B cell (primary cell): ENCODE results near the gene LNP1. TPM values are rescaled to one million over a fixed set of nuclear protein-coding genes. Genes with fewer than 3 reads are reported as not detected.

ENCODE experiments used
- ATAC-seq: fragments of 200-7000 bp; cut with Tn5 transposase; one replicate; pipeline ENCODE4 v1.10.0; 2021; ENCODE audit warnings: low read depth, mild to moderate bottlenecking, moderate number of reproducible peaks, moderate library complexity
- CTCF ChIA-PET: fragments of 350-600 bp; sonication (Branson Sonifier 250); formaldehyde crosslinking; loops from one replicate; lab custom pipeline; 2021; ENCODE audit warnings: antibody characterized with exemption, inconsistent platforms; lab: Charles Lee
- POLR2A ChIA-PET: fragments of 350-600 bp; sonication (Branson Sonifier 250); formaldehyde crosslinking; loops from one replicate; lab custom pipeline; 2021; ENCODE audit warnings: antibody characterized with exemption; lab: Charles Lee
- DNase-seq: peaks from one replicate; pipeline ENCODE4 v3.0.0; 2013
- H2AFZ ChIP-seq: 2 replicates; pipeline ENCODE4 v1.6.1; 2012; ENCODE audit warnings: mild to moderate bottlenecking, low read depth, low read length; ENCODE audit not compliant: insufficient read depth, poor library complexity, severe bottlenecking
- H3K27ac ChIP-seq, 2 donors: 1 replicate in 1 of 2; 2 replicates in 1 of 2; pipeline ENCODE4 v1.5.1; 2012 to 2013; ENCODE audit warnings: low read length in 2 of 2, mild to moderate bottlenecking in 2 of 2, moderate library complexity in 1 of 2
- H3K27me3 ChIP-seq, 4 experiments: fragments of 200-600 bp in 1 of 4; sonication (generic) in 1 of 4; replicated peaks in 1 of 4; 1 replicate in 2 of 4; 2 replicates in 2 of 4; pipeline versions ENCODE4 v1.6.1 to v1.7.0; 2013 to 2016; ENCODE audit warnings: low read length in 3 of 4, mild to moderate bottlenecking in 2 of 4, mixed read lengths in 1 of 4, moderate library complexity in 1 of 4; ENCODE audit not compliant: insufficient read depth in 4 of 4, control insufficient read depth in 3 of 4; ENCODE audit errors: control extremely low read depth in 1 of 4
- H3K36me3 ChIP-seq, 2 experiments: replicated peaks in 1 of 2; 1 replicate in 1 of 2; 2 replicates in 1 of 2; pipeline versions ENCODE4 v1.6.1 to v1.7.1; 2013; ENCODE audit warnings: low read length in 1 of 2; ENCODE audit not compliant: insufficient read depth in 2 of 2, control insufficient read depth in 1 of 2; ENCODE audit errors: control extremely low read depth in 1 of 2, extremely low read depth in 1 of 2
- H3K4me1 ChIP-seq, 2 donors: fragments of 200-600 bp in 1 of 2; sonication (generic) in 1 of 2; 1 replicate in 1 of 2; 2 replicates in 1 of 2; pipeline versions ENCODE4 v1.5.1 to v1.6.1; 2013 to 2017; ENCODE audit warnings: low read length in 2 of 2; ENCODE audit not compliant: control insufficient read depth in 2 of 2, insufficient read depth in 2 of 2
- H3K4me2 ChIP-seq: replicated peaks from 2 replicates; pipeline ENCODE3; 2012; ENCODE audit warnings: mild to moderate bottlenecking, low read depth, low read length; ENCODE audit not compliant: poor library complexity, severe bottlenecking
- H3K4me3 ChIP-seq, 5 experiments: fragments of 200-600 bp in 1 of 5; sonication (generic) in 1 of 5; 1 replicate in 3 of 5; 2 replicates in 2 of 5; pipeline versions ENCODE4 v1.5.1 to v1.7.0; 2011 to 2016; ENCODE audit warnings: low read length in 4 of 5, mild to moderate bottlenecking in 4 of 5, low read depth in 2 of 5, control low read depth in 1 of 5, moderate library complexity in 1 of 5; ENCODE audit not compliant: insufficient read depth in 1 of 5; ENCODE audit errors: control extremely low read depth in 1 of 5, extremely low read depth in 1 of 5
- H3K79me2 ChIP-seq: fragments of 200-600 bp; sonication (generic); one replicate; pipeline ENCODE4 v1.6.0; 2016; ENCODE audit warnings: low read length; ENCODE audit not compliant: control insufficient read depth, insufficient read depth
- H3K9ac ChIP-seq: fragments of 200-600 bp; sonication (generic); 2 replicates; pipeline ENCODE4 v1.6.1; 2017; ENCODE audit warnings: mild to moderate bottlenecking, low read length, moderate library complexity
- H3K9me3 ChIP-seq, 3 donors: one replicate each; pipeline versions ENCODE4 v1.6.1 to v1.7.1; 2013; ENCODE audit warnings: low read length in 2 of 3; ENCODE audit not compliant: control insufficient read depth in 2 of 3, insufficient read depth in 1 of 3; ENCODE audit errors: control extremely low read depth in 1 of 3
- H4K20me1 ChIP-seq: 2 replicates; pipeline ENCODE4 v1.6.0; 2012; ENCODE audit warnings: mild to moderate bottlenecking, low read length; ENCODE audit not compliant: insufficient read depth, control insufficient read depth, poor library complexity, severe bottlenecking
- H3K27ac Mint-ChIP-seq: one replicate; pipeline ENCODE4 v1.8.0; 2021; ENCODE audit warnings: mixed read lengths
- H3K27me3 Mint-ChIP-seq: one replicate; pipeline ENCODE4 v1.8.0; 2021; ENCODE audit warnings: mixed read lengths
- H3K4me1 Mint-ChIP-seq: one replicate; pipeline ENCODE4 v1.8.0; 2021; ENCODE audit warnings: mixed read lengths
- H3K4me3 Mint-ChIP-seq: one replicate; pipeline ENCODE4 v1.8.0; 2021; ENCODE audit warnings: mixed read lengths
- H3K9me3 Mint-ChIP-seq: one replicate; pipeline ENCODE4 v1.8.0; 2022; ENCODE audit warnings: mixed read lengths; ENCODE audit not compliant: insufficient read depth
- EZH2 ChIP-seq: IDR thresholded peaks from 2 replicates; pipeline ENCODE4 v1.6.1; 2012; ENCODE audit warnings: borderline replicate concordance, low read depth, mild to moderate bottlenecking, moderate library complexity, low read length; ENCODE audit not compliant: insufficient read depth, poor library complexity, severe bottlenecking
- WGBS: methylation state at CpG from one replicate; pipeline ENCODE4 v1.1.5; 2013; ENCODE audit warnings: missing lambda C conversion rate; ENCODE audit not compliant: insufficient coverage; 5-methylcytosine and 5-hydroxymethylcytosine counted together
- intact Hi-C: fragments of 100-400 bp; cut with micrococcal nuclease; formaldehyde crosslinking; loops from one replicate; pipeline ENCODE4 v1.10.0; 2022
- polyA plus RNA-seq: library from polyadenylated mRNA; depleted of rRNA; stranded (reverse); fragments of >200 nt; gene quantifications from 2 replicates; pipeline ENCODE4 v1.2.3, GENCODE V29; 2012
- total RNA-seq, 2 donors: library from RNA; stranded (reverse); fragments of 120-200 nt in 1 of 2; gene quantifications; 1 replicate in 1 of 2; 2 replicates in 1 of 2; pipeline versions ENCODE4 v1.2.3 to v1.2.4, GENCODE V29; 2013 to 2022
- TF ChIP-seq, protein P1 (sequence below): fragments of 200-600 bp; IDR thresholded peaks from one replicate; pipeline ENCODE4 v1.8.0; 2022; ENCODE audit warnings: antibody characterized with exemption, mild to moderate bottlenecking

The LNP1 gene
- total and polyA plus RNA-seq, 2 donors (not counting 1 experiment from before 2014, with no cell fraction given): 0.39 to 1.9 TPM

DNA sequence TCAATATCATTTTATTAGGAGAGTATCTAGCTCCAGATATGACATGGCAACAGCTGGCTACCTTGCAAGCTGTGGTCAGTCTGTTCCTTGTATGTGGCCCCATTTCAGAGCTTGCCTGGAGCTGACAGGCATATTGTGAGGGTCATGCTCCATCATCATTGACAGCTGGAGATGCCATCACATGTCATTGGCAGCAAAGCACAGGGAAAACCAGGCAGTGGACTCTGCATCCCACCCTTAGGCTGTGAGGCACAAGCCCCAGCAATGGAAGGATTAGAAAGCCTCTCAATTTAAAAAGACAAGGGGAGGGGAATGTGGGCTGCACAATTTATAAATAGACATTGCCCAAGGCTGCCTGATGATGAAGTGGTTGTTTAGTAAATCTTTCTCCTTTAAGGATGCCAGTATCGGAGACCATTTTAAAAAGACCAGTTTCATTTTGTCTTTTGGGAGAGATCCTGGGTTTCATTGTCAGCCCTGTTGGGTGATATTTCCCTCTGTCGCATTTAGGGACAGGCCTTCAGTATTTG, 27.9 kb downstream of the LNP1 start:
- H3K4me3 Mint-ChIP-seq: no peak overlapping the region
- Histone ChIP-seq H3K9ac (no peak overlapping the region), H3K27ac (no peak overlapping the region), H2AFZ (no peak overlapping the region), H4K20me1 (no peaks in the 10 kb centered on the region), H3K27me3 (peaks cover 0 to 7% (median 0%) of the 10 kb centered on the region in 4 experiments), H3K79me2 (no peaks in the 10 kb centered on the region), H3K4me2 (no peak overlapping the region), H3K9me3 (peaks cover 0 to under 1% (median 0%) of the 10 kb centered on the region in 3 donors), H3K36me3 (no peaks in the 10 kb centered on the region), H3K4me1 (no peaks in the 10 kb centered on the region), H3K4me3 (no peak overlapping the region)
- TF ChIP-seq, protein P1, sequence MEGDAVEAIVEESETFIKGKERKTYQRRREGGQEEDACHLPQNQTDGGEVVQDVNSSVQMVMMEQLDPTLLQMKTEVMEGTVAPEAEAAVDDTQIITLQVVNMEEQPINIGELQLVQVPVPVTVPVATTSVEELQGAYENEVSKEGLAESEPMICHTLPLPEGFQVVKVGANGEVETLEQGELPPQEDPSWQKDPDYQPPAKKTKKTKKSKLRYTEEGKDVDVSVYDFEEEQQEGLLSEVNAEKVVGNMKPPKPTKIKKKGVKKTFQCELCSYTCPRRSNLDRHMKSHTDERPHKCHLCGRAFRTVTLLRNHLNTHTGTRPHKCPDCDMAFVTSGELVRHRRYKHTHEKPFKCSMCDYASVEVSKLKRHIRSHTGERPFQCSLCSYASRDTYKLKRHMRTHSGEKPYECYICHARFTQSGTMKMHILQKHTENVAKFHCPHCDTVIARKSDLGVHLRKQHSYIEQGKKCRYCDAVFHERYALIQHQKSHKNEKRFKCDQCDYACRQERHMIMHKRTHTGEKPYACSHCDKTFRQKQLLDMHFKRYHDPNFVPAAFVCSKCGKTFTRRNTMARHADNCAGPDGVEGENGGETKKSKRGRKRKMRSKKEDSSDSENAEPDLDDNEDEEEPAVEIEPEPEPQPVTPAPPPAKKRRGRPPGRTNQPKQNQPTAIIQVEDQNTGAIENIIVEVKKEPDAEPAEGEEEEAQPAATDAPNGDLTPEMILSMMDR: no peak
- no peak for TF ChIP-seq EZH2
- POLR2A ChIA-PET: no interaction called here
- CTCF ChIA-PET: no interaction called here
- no peaks in the 10 kb centered on the region for H3K27me3 Mint-ChIP-seq
- H3K27ac Mint-ChIP-seq: no peak overlapping the region
- 100% methylated on average over 2 of the region's 2 CpGs for WGBS
- no peak for ATAC-seq
- H3K9me3 Mint-ChIP-seq: no peaks in the 10 kb centered on the region
- intact Hi-C loops: no loop called here
- DNase-seq: no peak
- H3K4me1 Mint-ChIP-seq: no peaks in the 10 kb centered on the region

DNA sequence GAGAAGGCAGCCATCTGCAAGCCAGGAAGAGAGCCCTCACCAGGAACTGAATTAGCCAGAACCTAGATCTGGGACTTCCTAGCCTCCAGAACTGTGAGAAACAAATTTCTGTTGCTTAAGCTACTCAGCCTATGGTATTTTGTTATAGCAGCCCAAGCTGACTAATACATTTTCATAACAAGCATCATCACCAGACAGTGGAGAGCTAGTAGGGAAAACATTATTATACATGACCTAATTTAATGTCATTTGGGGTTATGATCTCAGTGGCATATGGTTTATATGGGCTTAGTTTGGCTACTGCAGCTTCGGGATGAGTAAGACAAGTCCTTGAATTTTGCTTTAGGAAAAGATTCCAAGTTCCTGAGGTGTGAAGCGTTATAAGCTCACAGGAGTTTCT, 35.6 kb downstream of the LNP1 start:
- peaks cover 0 to 4% (median 0%) of the 10 kb centered on the region in 3 donors for H3K9me3 ChIP-seq
- H3K79me2 ChIP-seq: no peaks in the 10 kb centered on the region
- ChIA-PET CTCF (no interaction called here), POLR2A (no interaction called here)
- no peak overlapping the region for H2AFZ ChIP-seq
- no peaks in the 10 kb centered on the region for H3K36me3 ChIP-seq
- Mint-ChIP-seq H3K4me1 (no peaks in the 10 kb centered on the region), H3K9me3 (no peaks in the 10 kb centered on the region), H3K27me3 (no peaks in the 10 kb centered on the region), H3K27ac (no peak overlapping the region), H3K4me3 (no peak overlapping the region)
- H3K4me2 ChIP-seq: no peak overlapping the region
- TF ChIP-seq, protein P1: no peak
- TF ChIP-seq EZH2: no peak
- no peaks in the 10 kb centered on the region for H3K27me3 ChIP-seq
- no peaks in the 10 kb centered on the region for H4K20me1 ChIP-seq
- H3K4me3 ChIP-seq: no peak overlapping the region
- ATAC-seq: no peak
- DNase-seq: no peak
- no peak overlapping the region for H3K9ac ChIP-seq
- no peaks in the 10 kb centered on the region for H3K4me1 ChIP-seq
- H3K27ac ChIP-seq: no peak overlapping the region
- intact Hi-C loops: no loop called here
- 100% methylated on average over 1 of the region's 2 CpGs for WGBS
